GM04504 (cell line): Measurements from ENCODE around the gene TMEM125.
A peak's percentile ranks its signal among the peaks of the same experiment; 100 is the strongest.

Experiments used
- DNase-seq: peaks from one replicate; pipeline ENCODE4 v3.0.0-alpha.2; 2012; ENCODE audit warnings: low read depth

TMEM125 gene

DNA sequence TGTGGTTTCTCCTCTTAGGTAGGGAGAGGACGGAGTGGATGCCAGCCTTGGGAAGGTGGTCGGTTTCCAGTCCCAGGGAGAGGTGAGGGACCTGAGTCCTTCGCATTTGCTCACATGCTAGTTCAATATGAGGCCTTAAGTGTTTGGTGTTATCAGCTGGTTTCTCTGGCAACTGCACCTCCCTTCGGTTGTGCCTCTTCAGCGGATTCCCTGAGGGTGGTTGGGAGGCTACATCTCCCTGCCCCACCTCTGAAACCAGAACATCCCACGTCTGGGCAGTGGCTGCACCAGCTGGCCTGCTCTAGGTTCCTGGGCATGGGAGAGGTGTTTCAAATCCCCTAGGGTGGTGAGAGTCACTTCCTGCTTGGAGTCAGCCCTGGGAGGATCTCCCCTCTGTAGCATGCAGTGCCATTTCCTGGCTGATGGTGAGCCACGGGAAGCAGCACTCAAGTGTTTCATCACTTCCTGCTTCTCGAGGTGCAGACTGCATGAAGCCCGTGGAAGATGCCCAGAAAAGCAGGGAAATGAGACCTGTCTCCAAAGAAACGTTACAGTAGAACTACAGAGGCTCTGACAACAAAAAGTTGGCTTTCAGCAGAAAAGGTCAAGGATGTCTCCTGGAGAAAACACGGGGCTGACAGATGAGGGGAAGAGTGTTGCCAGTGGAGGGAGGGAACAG is 4.5 kb downstream of the TMEM125 start:
- DNase-seq = peak; percentile 8

DNA sequence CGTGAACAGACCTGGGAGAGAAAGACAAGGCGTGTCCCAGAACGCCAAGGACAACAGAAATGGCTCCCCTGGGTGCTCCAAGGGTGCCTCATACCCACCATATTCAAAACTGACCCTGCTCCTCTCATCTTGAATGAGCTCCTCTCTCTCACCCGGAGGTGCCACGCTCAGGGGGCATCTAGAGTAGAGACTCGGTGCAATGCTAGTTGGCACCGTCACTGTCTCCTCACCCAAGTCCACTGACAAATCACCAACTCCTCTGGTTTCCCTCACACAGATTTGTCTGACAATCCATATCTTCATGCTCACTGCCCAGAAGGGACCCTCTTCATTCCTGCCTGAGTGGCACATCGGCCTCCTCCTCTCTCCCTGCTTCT is 5.0 kb downstream of the TMEM125 start:
- no peak for DNase-seq

GRCh38 chr1:43275826-43276620 is 6.2 kb downstream of the TMEM125 start:
- no peak for DNase-seq

- DNase-seq = no peak
Measured at GRCh38 chr1:43276673-43277072, 6.9 kb downstream of the TMEM125 start.

GRCh38 chr1:43277116-43277876 is 7.5 kb downstream of the TMEM125 start:
- no peak for DNase-seq

DNA sequence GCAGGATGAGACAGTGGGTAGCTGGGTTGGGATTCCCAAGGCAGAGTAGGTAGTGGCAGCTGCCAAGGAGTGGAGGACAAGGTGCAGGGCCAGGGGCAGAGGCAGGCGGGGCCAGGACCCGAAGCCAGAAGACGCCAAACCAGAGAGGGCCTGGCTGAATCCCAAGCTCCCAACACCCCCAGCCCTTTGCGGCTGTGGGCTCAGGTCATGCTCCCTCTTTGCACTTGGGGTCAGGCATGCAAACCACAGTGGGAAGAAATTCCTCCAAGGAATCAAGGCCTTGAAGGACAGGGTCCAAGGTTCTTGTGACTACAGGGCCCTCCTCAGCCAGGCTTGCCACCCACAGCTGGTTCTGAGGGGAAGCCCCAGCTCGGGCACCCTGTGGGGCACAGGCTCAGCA is 9.4 kb downstream of the TMEM125 start:
- no peak for DNase-seq

DNA sequence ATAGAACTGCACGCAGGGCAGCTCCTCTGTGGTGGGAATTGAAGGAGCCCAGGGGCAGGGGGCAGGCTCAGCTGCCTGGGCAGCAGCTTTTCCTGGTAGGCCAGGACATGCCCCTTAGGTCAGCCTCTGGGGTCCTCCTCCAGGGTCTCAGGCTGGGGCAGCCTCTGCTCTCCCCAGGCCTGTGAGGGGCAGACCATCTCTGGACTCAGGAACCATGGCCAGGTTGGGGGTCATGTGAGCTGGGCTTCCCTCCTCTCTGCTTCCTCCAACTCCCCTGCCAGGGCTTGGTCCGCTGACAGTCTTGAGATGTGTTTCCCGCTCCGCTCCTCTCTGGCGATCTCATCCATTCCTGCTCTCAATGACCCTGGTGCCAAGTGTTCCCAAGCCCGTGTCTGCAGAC is 9.9 kb downstream of the TMEM125 start:
- no peak for DNase-seq

DNA sequence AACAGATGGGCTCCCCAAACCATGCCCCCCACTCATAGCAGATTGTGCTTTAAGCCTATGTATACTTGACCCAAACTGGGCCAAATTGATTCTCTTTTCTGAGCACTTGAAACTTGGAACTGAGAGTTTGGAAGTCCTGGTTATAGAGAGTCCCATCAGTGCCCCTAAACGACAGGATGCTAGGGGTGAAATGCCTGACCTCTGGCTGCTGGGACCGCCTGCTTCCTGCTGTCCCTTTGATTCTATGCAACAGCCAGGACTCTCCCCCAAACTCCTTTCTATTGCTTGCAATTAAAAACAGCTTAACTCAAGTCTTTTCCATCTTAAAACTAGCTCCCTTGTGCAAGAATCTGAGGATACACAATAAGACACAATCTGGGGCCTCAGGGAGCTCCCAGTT is 10.9 kb downstream of the TMEM125 start:
- no peak for DNase-seq

- DNase-seq = no peak
Measured at GRCh38 chr1:43282220-43283195, 12.7 kb downstream of the TMEM125 start.

GRCh38 chr1:43284065-43284464 is 14.3 kb downstream of the TMEM125 start:
- DNase-seq = no peak

GRCh38 chr1:43284546-43285110 is 14.8 kb downstream of the TMEM125 start:
- DNase-seq = no peak

DNA sequence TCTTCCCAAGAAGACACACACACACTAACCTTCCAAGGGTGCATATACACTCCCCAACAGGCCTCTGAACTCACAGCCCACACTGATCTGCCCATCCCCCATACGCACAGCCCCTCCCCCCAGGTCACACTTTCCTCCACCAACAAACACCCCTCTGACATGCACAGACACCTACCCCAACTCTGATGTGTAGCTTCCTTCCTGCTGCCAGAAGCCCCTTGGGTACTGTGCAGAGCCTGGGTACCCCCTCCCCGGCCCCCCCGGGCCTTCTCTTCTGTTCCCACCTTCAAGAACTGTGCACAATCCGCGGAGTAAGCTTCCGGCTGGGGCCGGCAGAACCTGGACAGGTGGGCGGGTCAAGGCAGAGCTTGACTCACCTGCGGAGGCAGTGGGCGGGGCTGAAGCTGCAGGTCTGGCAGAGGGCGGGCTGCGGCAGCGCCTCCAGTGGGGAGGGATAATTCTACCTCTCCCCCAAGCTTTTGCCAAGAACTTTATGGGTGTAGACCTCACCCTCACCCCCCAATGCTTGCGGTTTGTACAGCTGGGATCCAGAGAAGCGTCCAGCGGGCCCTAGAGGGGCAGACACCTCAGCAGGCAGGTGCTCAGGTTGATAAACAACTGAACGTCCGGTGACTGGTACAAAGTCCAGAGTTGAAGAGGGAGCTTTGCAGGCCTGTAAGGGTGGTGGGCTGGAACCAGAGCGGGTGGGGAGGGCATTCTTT is 15.6 kb downstream of the TMEM125 start, which contains the start of gene C1orf210:
Gene C1orf210 (minus strand): TSS at position 313 of the 722 bp plus-strand sequence. CDS start 2,311 bp downstream, outside the sequence.
- DNase-seq = no peak

DNA sequence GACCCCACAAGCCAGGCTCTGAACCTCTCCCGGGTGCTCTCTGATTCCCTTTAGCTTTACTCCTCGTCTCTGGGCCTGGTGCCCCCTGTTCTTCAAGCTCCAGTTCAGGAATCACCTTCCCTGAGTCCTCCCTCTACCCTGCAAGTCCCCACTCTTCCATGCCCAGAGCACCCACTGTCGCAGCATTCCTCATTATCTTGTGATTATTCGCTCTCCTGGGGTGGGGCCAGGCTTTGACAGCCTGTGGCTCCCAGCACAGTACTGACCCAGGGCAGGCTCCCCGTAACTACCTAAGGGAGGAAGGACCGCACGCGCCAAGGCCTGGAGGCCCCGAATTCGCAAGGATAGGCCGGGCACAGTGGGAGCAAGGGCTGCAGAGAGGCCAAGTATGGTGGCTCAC is 16.3 kb downstream of the TMEM125 start:
- DNase-seq = no peak

- no peak for DNase-seq
Measured at GRCh38 chr1:43286533-43286932, 16.8 kb downstream of the TMEM125 start.

DNA sequence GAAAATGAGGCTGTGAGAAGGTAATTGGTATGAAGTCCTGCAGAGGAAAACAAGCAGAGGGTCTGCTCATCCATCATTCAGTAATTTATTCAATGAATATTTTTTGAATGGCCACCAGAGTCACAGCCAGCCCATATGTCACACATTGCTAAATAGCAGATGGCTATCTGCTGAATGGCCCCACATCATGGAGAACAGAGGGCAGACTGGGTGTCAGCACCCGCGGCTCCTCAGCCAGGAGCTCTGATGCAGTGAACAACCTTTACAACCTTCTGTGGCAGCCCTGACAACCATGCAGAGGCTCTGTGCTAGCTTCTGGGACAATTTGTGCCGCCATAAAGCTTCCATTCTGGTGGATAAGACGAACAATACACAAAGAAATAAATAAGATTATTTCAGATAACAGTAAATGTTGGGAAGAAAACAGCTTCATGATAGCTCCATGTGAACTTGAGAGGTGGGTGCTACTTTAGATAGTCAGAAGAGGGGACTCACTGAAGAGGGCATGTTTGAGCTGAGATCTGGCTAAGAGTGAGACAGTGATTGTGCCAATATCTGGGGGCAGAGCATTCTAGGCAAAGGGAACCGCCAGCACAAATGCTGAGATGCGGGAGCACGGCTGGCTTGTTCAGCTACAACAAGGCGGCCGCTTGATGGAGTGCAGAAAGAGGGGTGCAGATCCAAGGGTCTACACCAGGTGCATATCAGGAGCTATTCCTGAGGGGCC is 18.4 kb downstream of the TMEM125 start:
- no peak for DNase-seq

DNA sequence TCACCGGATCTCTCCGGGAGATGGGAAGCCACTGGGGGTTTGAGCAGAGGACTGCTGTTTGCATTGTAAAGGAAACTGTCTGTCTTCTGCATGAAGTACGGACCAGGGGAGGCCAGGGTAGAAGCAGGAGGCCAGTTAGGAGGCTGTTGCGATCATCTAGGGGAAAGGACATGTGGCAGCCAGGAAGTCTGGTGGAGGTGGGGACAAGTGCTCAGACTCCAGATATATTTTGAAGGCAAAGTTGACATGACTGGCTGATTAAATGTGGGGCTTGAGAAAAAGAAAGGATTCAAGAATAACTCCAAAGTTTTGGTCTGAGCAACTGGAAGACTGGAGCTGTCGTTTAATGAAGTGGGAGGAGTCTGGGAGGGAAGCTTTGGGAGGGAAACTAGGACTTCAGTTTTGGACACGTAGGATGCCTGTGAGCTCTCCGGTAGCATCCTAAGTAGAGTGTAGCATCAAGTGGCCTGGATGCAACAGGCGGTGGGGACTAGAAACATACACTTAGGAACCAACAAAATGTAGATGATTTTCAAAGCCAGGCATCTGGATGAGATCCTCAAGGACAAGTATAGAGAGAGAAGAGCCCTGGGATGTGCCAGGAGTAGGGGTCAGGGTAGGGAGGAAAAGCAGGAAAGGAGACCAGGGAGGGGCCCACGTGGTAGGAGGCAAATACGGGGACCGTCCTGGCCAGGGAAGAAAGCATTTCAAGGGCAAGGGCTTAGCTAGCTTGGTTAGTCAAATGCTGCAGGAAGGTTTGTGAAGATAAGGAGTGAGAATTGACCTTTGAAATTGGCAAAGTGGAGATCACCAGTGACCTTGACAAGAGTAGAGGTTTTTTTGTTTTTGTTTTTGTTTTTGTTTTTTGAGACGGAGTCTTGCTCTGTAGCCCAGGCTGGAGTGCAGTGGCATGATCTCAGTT is 19.3 kb downstream of the TMEM125 start:
- no peak for DNase-seq

DNA sequence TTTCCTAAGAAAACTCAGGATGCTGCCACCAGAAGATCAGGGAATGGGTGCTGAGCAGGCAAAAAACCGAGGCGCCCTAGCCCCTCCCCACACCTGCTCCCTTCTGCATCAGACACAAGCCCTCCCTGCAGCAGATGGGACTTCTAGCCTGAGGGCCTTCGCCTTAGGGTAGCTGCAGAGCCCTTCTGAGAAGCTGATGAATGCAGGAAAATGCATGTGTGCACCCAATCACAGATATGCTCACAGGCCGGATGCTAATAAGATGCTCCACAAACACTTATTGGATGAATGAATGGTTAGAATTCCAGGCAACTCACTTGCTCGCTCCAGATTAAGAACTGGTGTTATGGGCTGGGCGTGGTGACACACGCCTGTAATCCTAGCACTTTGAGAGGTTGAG is 22.4 kb downstream of the TMEM125 start:
- DNase-seq = no peak

GRCh38 chr1:43292679-43293078 is 22.9 kb downstream of the TMEM125 start:
- DNase-seq = no peak

DNA sequence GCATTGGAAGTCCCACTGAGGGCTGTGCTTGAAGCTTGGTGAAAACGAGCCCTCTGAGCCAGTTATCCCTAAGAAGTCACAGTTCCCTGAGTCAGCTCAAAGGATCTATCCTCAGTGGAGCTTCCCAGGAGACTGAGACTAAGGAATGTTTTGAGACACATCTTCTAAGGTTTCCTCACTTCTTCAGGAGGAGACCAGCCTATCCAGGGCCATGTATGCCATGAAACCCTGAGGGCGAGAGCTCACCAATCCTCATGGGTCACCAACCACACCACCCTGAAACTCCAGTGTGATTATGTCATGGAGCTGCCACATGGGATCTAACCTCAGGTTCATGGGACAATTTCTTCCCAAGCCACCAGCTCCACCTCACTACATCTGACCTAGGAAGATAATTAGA is 23.4 kb downstream of the TMEM125 start:
- no peak for DNase-seq
